CD4-positive, alpha-beta memory T cell (primary cell): ENCODE results near the gene ADGRV1. TPM values are rescaled to one million over a fixed set of nuclear protein-coding genes. Genes with fewer than 3 reads are reported as not detected.
"Not testable (repeated sequence)": the region's sequence is repeated elsewhere in the genome, so short reads cannot be mapped to it uniquely, and the experiment has no call there.

Experiments
- CTCF ChIA-PET: fragments of 350-600 bp; sonication (Branson Sonifier 250); formaldehyde crosslinking; loops from one replicate; lab custom pipeline; 2021; ENCODE audit warnings: inconsistent platforms; ENCODE audit not compliant: partially characterized antibody; lab: Charles Lee
- POLR2A ChIA-PET: fragments of 350-600 bp; sonication (Branson Sonifier 250); formaldehyde crosslinking; loops from one replicate; lab custom pipeline; 2021; ENCODE audit not compliant: partially characterized antibody; lab: Charles Lee
- DNase-seq, 5 donors: peaks; one replicate each; pipeline versions ENCODE4 v3.0.0 to v3.0.0-alpha.2; 2020 to 2022; ENCODE audit warnings: mixed read lengths in 1 of 5
- H3K27ac ChIP-seq: one replicate; pipeline ENCODE4 v1.7.0; 2013; ENCODE audit warnings: low read depth, low read length
- H3K27me3 ChIP-seq: 2 replicates; pipeline ENCODE4 v1.7.0; 2013; ENCODE audit warnings: mild to moderate bottlenecking, low read length, moderate library complexity; ENCODE audit not compliant: insufficient read depth
- H3K36me3 ChIP-seq: 2 replicates; pipeline ENCODE4 v1.7.0; 2013; ENCODE audit warnings: mild to moderate bottlenecking, low read length, moderate library complexity; ENCODE audit not compliant: insufficient read depth
- H3K4me1 ChIP-seq: 2 replicates; pipeline ENCODE4 v1.7.0; 2013; ENCODE audit warnings: mild to moderate bottlenecking, low read length, moderate library complexity; ENCODE audit not compliant: insufficient read depth
- H3K4me3 ChIP-seq, 2 donors: one replicate each; pipeline ENCODE4 v1.7.0; 2013; ENCODE audit warnings: low read length in 2 of 2, mild to moderate bottlenecking in 1 of 2
- H3K9me3 ChIP-seq, 2 donors: one replicate each; pipeline ENCODE4 v1.7.0; 2013; ENCODE audit warnings: low read length in 2 of 2, control low read depth in 1 of 2; ENCODE audit not compliant: control insufficient read depth in 1 of 2
- H3K27ac Mint-ChIP-seq, 7 donors: one replicate each; pipeline ENCODE4 v1.8.0; 2020 to 2021; ENCODE audit warnings: mixed read lengths in 7 of 7, mild to moderate bottlenecking in 6 of 7, inconsistent platforms in 3 of 7, moderate library complexity in 3 of 7
- H3K27me3 Mint-ChIP-seq, 2 donors: one replicate each; pipeline ENCODE4 v1.8.0; 2020 to 2021; ENCODE audit warnings: mixed read lengths in 2 of 2
- H3K36me3 Mint-ChIP-seq, 2 donors: one replicate each; pipeline ENCODE4 v1.8.0; 2020 to 2021; ENCODE audit warnings: mixed read lengths in 2 of 2, inconsistent platforms in 1 of 2, mild to moderate bottlenecking in 1 of 2
- H3K4me1 Mint-ChIP-seq, 4 donors: one replicate each; pipeline ENCODE4 v1.8.0; 2020 to 2021; ENCODE audit warnings: mixed read lengths in 4 of 4, mild to moderate bottlenecking in 1 of 4
- H3K4me3 Mint-ChIP-seq, 8 donors: one replicate each; pipeline ENCODE4 v1.8.0; 2020 to 2021; ENCODE audit warnings: mixed read lengths in 8 of 8, mild to moderate bottlenecking in 7 of 8, moderate library complexity in 6 of 8, inconsistent platforms in 3 of 8
- H3K9me3 Mint-ChIP-seq, 8 donors: one replicate each; pipeline ENCODE4 v1.8.0; 2020 to 2021; ENCODE audit warnings: mixed read lengths in 8 of 8, mild to moderate bottlenecking in 5 of 8, inconsistent platforms in 3 of 8, moderate library complexity in 1 of 8
- intact Hi-C: fragments of 100-400 bp; cut with micrococcal nuclease; formaldehyde crosslinking; loops from one replicate; pipeline ENCODE4 v1.15.1; 2023
- polyA plus RNA-seq, 2 donors: library from polyadenylated mRNA; unstranded; fragments of 300-500 nt; fragmentation: Illumina TruSeq; gene quantifications; one replicate each; pipeline ENCODE4 v1.2.3, GENCODE V29; 2021
- total RNA-seq, 2 experiments: library from RNA; stranded (reverse); gene quantifications; one replicate each; pipeline ENCODE4 v1.2.3, GENCODE V29; 2021

The ADGRV1 gene
- total and polyA plus RNA-seq, 4 experiments from 2014 or later, result 0.09 to 0.22 TPM; not detected in 2

GRCh38 chr5:91058575-91058974, 500.0 kb downstream of the ADGRV1 start:
- ChIA-PET POLR2A (no interaction called here), CTCF (no interaction called here)
- H3K4me1 ChIP-seq, result no peaks in the 10 kb centered on the region
- intact Hi-C loops, result no loop called here
- H3K4me3 Mint-ChIP-seq, result no peak overlapping the region
- no peaks in the 10 kb centered on the region for H3K36me3 Mint-ChIP-seq
- H3K27ac Mint-ChIP-seq, result no peak overlapping the region
- no peaks in the 10 kb centered on the region for H3K9me3 ChIP-seq
- no peak overlapping the region for H3K4me3 ChIP-seq
- no peaks in the 10 kb centered on the region for H3K27me3 ChIP-seq
- no peak for DNase-seq
- no peaks in the 10 kb centered on the region for H3K9me3 Mint-ChIP-seq
- H3K36me3 ChIP-seq, result no peaks in the 10 kb centered on the region
- H3K27me3 Mint-ChIP-seq, result peaks cover 1 to 8% of the 10 kb centered on the region in 2 donors
- no peak overlapping the region for H3K27ac ChIP-seq
- peaks cover 0 to 5% (median 4%) of the 10 kb centered on the region in 4 donors for H3K4me1 Mint-ChIP-seq

DNA sequence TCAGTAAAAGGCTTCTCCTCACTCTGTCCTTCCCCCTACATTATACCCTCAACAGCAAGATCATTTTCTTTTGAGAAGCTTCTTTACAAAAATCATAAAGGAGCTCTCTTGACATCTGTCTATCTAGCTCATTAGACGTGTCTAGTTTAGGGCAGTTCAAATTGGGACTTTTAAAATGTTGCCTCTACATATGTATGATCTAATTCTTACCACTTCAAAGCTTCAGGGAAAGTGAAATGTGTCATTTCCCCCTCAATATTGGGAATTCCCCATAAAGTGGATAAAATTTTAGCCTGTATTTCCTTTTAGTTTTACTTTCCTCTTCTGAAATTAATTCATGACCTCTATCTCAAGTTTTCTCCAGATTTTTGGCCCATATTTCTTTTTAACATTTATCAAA, 500.8 kb downstream of the ADGRV1 start:
- Mint-ChIP-seq H3K36me3 (no peaks in the 10 kb centered on the region), H3K27ac (no peak overlapping the region), H3K27me3 (peaks cover 1 to 8% of the 10 kb centered on the region in 2 donors), H3K4me1 (peaks cover 0 to 5% (median 4%) of the 10 kb centered on the region in 4 donors), H3K9me3 (no peaks in the 10 kb centered on the region), H3K4me3 (no peak overlapping the region)
- ChIA-PET CTCF (no interaction called here), POLR2A (no interaction called here)
- Histone ChIP-seq H3K27me3 (no peaks in the 10 kb centered on the region), H3K9me3 (no peaks in the 10 kb centered on the region), H3K4me1 (no peaks in the 10 kb centered on the region), H3K27ac (no peak overlapping the region), H3K36me3 (no peaks in the 10 kb centered on the region), H3K4me3 (no peak overlapping the region)
- intact Hi-C loops, result no loop called here
- DNase-seq, result no peak

DNA sequence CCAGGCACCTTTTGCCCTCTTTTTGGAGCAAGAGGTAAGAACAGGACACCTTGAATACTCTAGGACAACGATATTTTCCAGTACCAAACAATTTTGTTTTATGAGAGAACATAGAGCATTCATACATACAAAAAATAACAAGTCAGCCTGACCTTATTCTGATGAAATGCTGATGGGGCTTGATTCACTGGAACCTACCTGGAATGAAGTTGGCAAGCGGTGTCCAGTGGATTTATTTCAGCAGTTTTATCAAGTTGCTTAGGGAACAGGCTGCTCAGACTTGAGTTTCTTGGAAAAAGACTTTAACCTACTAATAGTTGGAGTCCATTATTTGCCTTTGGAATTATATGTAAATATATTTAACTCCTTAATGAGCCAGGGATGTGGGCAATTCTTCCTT, 502.5 kb downstream of the ADGRV1 start:
- DNase-seq, result no peak
- Mint-ChIP-seq H3K4me3 (no peak overlapping the region), H3K27ac (no peak overlapping the region), H3K9me3 (no peaks in the 10 kb centered on the region), H3K36me3 (no peaks in the 10 kb centered on the region), H3K27me3 (peaks cover 1 to 9% of the 10 kb centered on the region in 2 donors), H3K4me1 (peaks cover 0 to 5% (median 4%) of the 10 kb centered on the region in 4 donors)
- POLR2A ChIA-PET, result no interaction called here
- H3K9me3 ChIP-seq, result no peaks in the 10 kb centered on the region
- H3K27ac ChIP-seq, result no peak overlapping the region
- CTCF ChIA-PET, result no interaction called here
- H3K36me3 ChIP-seq, result no peaks in the 10 kb centered on the region
- no peaks in the 10 kb centered on the region for H3K27me3 ChIP-seq
- no peaks in the 10 kb centered on the region for H3K4me1 ChIP-seq
- H3K4me3 ChIP-seq, result no peak overlapping the region
- intact Hi-C loops, result no loop called here

- Histone ChIP-seq H3K9me3 (no peaks in the 10 kb centered on the region), H3K27me3 (no peaks in the 10 kb centered on the region), H3K4me1 (no peaks in the 10 kb centered on the region), H3K4me3 (no peak overlapping the region), H3K27ac (no peak overlapping the region), H3K36me3 (no peaks in the 10 kb centered on the region)
- ChIA-PET POLR2A (no interaction called here), CTCF (no interaction called here)
- intact Hi-C loops, result no loop called here
- peaks cover 1 to 15% of the 10 kb centered on the region in 2 donors for H3K27me3 Mint-ChIP-seq
- no peaks in the 10 kb centered on the region for H3K9me3 Mint-ChIP-seq
- peaks cover 0 to 5% (median 4%) of the 10 kb centered on the region in 4 donors for H3K4me1 Mint-ChIP-seq
- H3K27ac Mint-ChIP-seq, result no peak overlapping the region
- H3K36me3 Mint-ChIP-seq, result no peaks in the 10 kb centered on the region
- DNase-seq, result no peak
- H3K4me3 Mint-ChIP-seq, result no peak overlapping the region
Observed at GRCh38 chr5:91061946-91062562, 503.5 kb downstream of the ADGRV1 start.

DNA sequence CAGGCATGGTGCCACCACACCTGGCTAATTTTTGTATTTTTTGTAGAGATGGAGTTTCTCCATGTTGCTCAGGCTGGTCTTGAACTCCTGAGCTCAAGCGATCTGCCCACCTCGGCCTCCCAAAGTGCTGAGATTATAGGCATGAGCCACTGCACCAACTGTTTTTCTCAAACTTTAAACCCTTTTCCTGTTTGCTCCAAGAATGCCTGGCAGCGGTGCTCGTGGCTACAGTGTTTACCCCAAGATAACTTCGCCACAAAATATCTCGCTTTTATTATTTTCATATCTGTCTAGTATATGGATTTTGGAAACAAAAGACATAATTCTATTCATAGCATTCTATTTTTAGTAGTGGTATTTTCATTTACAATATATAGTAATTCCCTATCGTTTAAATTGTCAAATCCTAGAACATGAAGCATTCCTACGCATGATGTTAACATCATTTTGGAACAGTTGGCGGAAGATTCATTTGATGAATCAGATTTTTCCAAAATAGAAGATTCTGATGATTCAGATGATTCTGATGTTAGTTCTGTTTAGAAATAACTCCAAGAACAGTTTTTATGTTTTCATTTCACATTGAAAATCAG, 504.6 kb downstream of the ADGRV1 start:
- DNase-seq, H3K4me1 ChIP-seq, H3K4me3 Mint-ChIP-seq, CTCF ChIA-PET, H3K4me3 ChIP-seq, intact Hi-C loops, H3K36me3 ChIP-seq, H3K9me3 Mint-ChIP-seq, H3K27ac ChIP-seq, H3K9me3 ChIP-seq, H3K27ac Mint-ChIP-seq, POLR2A ChIA-PET, H3K36me3 Mint-ChIP-seq, H3K27me3 ChIP-seq, H3K4me1 Mint-ChIP-seq: not testable (repeated sequence)
- peaks cover 1 to 13% of the 10 kb centered on the region in 2 donors for H3K27me3 Mint-ChIP-seq

GRCh38 chr5:91065496-91065895, 506.9 kb downstream of the ADGRV1 start:
- H3K4me1 ChIP-seq, result no peaks in the 10 kb centered on the region
- Mint-ChIP-seq H3K4me1 (peaks cover 0 to 1% (median 0%) of the 10 kb centered on the region in 4 donors), H3K9me3 (no peaks in the 10 kb centered on the region), H3K4me3 (no peak overlapping the region), H3K36me3 (no peaks in the 10 kb centered on the region), H3K27me3 (peaks cover 1 to 13% of the 10 kb centered on the region in 2 donors), H3K27ac (no peak overlapping the region)
- ChIA-PET CTCF (no interaction called here), POLR2A (no interaction called here)
- intact Hi-C loops, result no loop called here
- H3K27ac ChIP-seq, result no peak overlapping the region
- H3K4me3 ChIP-seq, result no peak overlapping the region
- no peaks in the 10 kb centered on the region for H3K27me3 ChIP-seq
- no peaks in the 10 kb centered on the region for H3K36me3 ChIP-seq
- no peak for DNase-seq
- no peaks in the 10 kb centered on the region for H3K9me3 ChIP-seq

GRCh38 chr5:91069364-91069763, 510.8 kb downstream of the ADGRV1 start:
- Mint-ChIP-seq H3K9me3 (peaks cover 0 to 2% (median 0%) of the 10 kb centered on the region in 8 donors), H3K4me3 (no peak overlapping the region), H3K36me3 (no peaks in the 10 kb centered on the region), H3K27me3 (peaks cover 1 to 7% of the 10 kb centered on the region in 2 donors), H3K27ac (no peak overlapping the region), H3K4me1 (no peaks in the 10 kb centered on the region)
- POLR2A ChIA-PET, result no interaction called here
- no peaks in the 10 kb centered on the region for H3K27me3 ChIP-seq
- intact Hi-C loops, result no loop called here
- H3K36me3 ChIP-seq, result no peaks in the 10 kb centered on the region
- CTCF ChIA-PET, result no interaction called here
- no peak overlapping the region for H3K27ac ChIP-seq
- H3K4me1 ChIP-seq, result no peaks in the 10 kb centered on the region
- no peaks in the 10 kb centered on the region for H3K9me3 ChIP-seq
- H3K4me3 ChIP-seq, result no peak overlapping the region
- DNase-seq, result no peak
